ENCODE results near the gene PIK3R3.

- TF ChIP-seq CTCF (IDR thresholded peaks at IDR 0.05) (no peak), POLR2AphosphoS5 (IDR thresholded peaks at IDR 0.05) (no peak), EP300 (IDR thresholded peaks at IDR 0.05) (no peak), POLR2A (IDR thresholded peaks at IDR 0.05) (no peak)
These were observed 127.9 kb downstream of the PIK3R3 start for GRCh38 chr1:46004492-46004891.
